A549 treated with GW870086 at 1 μM for 4 hours (cell line): ENCODE data around the gene POLR2A. TPM values are rescaled to one million over a fixed set of nuclear protein-coding genes. Genes with fewer than 3 reads are reported as not detected.

Source experiments
- total RNA-seq: library from RNA; stranded (reverse); fragments of 200-300 nt; extraction: Qiagen RNA extraction; gene quantifications from 5 replicates; pipeline ENCODE4 v1.2.3, GENCODE V29; 2022; ENCODE audit warnings: low read depth

POLR2A gene
- 63.4 to 76.8 TPM (median 71.8 TPM) in 5 replicates for total RNA-seq

DNA sequence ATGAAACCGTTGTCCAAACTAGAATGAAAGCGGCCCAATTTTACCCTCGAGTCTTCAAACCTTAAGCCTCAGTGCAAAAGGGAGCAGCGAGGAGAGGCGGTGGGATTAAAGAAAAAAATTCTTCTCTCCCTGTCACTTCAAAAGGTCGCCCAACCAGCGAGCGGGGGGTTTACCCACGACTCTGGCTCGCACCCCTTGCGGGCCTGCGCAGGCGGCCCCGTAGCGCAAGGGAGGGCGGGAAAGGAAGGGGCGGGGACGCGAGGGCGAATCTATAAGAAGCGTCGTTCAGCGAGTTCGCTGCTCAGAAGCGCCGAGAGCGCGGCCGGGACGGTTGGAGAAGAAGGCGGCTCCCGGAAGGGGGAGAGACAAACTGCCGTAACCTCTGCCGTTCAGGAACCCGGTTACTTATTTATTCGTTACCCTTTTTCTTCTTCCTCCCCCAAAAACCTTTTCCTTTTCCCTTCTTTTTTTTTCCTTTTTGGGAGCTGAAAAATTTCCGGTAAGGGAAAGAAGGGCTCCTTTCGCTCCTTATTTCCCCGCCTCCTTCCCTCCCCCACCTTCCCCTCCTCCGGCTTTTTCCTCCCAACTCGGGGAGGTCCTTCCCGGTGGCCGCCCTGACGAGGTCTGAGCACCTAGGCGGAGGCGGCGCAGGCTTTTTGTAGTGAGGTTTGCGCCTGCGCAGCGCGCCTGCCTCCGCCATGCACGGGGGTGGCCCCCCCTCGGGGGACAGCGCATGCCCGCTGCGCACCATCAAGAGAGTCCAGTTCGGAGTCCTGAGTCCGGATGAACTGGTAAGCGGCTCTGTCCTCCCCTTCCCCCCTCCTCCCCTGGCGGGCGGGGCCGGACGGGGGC lies at the start of gene POLR2A:
TSS of gene POLR2A (plus strand) at position 300 of the 852 bp plus-strand sequence.

DNA sequence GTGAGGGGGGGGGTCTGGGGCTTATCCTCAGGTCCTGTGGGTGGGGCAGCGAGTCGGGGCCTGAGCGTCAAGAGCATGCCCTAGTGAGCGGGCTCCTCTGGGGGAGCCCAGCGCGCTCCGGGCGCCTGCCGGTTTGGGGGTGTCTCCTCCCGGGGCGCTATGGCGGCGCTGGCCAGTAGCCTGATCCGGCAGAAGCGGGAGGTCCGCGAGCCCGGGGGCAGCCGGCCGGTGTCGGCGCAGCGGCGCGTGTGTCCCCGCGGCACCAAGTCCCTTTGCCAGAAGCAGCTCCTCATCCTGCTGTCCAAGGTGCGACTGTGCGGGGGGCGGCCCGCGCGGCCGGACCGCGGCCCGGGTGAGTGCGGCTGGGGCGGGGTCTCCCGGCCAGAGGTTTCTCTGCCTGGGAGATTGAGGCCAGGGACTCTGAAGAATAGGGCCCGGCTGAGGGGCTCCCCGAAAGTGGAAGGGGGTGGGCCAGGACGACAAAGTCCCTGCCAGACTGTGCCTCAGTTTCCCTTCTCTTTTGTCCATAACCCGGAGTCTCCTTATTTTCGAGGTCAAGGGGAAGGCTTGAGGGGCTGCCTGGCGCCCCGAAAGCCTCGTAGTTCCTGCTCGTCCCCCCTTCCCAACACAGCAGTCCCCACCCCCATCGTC lies 44.6 kb upstream of the POLR2A start, which contains the start of gene FGF11:
TSS of gene FGF11 (plus strand) at position 51 of the 651 bp plus-strand sequence. CDS start at position 160, 109 bp downstream.

DNA sequence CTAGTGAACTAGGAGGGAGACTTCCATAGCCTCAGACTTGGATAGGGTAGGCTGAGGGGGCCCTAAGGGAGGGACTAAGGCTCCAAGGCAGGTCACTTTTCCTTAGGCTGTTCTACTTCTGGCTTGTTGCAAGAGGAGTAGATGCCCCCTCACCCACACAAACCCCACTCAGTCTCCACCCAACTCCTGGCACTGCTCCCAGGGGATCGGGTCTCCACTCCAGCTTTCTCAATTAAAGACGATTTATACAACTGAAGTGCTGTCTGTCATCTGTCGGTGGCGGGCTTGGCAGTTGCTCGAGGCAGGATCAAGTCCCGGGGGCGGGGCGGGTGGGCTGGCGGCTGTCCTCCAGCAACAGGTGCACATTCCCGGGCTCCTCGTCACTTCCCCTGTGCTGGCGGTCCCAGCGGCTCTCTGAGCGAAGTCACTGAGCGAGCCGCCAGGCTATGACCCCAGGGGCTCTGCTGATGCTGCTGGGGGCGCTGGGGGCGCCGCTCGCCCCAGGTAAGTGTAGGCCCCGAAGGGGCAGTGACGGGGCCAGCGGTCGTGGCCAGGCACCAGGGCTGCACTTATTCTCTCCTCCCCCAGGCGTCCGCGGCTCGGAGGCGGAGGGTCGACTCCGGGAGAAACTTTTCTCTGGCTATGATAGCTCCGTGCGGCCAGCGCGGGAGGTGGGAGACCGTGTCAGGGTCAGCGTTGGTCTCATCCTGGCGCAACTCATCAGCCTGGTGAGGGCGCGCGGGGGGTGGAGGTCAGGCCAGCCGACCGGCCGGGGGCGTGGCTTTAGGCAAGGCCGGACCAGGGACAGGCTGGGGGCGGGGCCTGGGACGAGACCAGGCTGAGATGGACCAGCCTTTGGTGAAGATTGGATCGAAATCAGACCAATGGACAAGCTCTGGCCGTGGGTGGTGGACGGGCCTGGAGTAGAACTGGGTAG lies 39.2 kb upstream of the POLR2A start, which contains the start of gene CHRNB1:
TSS of gene CHRNB1 (plus strand) at position 380 of the 937 bp plus-strand sequence. CDS start at position 447, 67 bp downstream.

DNA sequence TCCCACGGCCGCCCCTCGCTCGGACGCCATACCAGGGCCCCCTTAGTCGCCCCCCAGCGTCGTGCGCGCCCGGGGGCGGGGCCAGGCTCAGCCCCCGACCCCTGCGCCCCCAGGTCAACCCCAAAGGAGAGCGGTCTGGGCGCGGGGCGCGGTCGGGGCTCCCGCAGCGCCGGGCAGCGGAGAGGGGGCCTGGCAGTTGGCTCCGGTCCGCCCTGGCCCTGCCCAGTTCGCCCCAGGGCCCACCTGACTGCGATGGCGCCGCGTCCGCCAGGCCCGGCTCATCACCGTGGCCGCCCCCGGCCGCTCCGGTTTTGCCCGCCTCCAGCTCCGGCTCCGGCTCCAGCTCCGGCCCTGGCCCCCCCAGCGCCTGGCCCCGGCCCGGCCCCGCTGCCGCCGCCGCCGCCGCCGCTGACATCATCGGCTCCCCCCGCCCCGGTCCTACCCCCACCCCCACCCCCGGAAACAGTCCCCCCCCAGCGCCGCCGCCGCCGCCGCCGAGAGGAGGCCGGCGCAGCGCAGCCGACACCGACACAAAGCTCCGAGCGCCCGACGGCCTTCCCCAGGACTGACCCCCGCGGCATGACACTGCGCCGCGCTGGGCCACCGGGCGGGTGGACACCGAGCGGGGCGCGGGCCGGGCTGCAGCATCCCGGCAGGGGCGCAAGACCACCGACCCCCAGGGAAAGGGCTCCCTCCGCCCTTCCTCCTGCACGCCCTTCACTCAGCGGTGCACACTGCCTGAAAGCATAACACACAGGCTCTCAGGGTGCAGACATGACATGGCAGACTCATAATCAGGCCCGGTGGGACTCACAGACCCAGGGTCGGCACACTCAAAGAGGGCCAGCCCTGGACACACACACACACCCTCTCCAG lies 4.7 kb upstream of the POLR2A start, which contains the start of gene ZBTB4:
TSS of gene ZBTB4 (minus strand) at position 419 of the 876 bp plus-strand sequence. CDS start 12,830 bp downstream, outside the sequence.

DNA sequence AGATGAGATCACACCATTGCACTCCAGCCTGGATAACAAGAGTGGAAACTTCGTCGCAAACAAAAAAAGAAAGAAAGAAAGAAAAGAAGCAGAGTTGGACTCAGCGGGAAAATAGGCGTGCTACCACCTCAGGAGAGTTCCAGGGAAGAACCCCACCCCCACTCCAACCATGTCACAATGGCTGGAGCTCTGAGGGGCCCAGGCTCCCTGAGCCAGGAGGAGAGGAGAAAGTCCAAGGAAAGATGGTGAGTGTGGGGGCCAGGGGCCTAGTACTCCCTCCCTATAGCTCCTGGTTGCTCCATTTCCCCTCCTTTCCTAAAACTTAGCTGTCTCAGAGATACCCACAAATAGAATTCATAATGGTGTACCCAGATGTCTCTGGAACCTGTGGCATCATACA lies 2.9 kb upstream of the POLR2A start, which contains the start of gene SLC35G6:
TSS of gene SLC35G6 (plus strand) at position 172 of the 400 bp plus-strand sequence. CDS start at position 243, 71 bp downstream.

DNA sequence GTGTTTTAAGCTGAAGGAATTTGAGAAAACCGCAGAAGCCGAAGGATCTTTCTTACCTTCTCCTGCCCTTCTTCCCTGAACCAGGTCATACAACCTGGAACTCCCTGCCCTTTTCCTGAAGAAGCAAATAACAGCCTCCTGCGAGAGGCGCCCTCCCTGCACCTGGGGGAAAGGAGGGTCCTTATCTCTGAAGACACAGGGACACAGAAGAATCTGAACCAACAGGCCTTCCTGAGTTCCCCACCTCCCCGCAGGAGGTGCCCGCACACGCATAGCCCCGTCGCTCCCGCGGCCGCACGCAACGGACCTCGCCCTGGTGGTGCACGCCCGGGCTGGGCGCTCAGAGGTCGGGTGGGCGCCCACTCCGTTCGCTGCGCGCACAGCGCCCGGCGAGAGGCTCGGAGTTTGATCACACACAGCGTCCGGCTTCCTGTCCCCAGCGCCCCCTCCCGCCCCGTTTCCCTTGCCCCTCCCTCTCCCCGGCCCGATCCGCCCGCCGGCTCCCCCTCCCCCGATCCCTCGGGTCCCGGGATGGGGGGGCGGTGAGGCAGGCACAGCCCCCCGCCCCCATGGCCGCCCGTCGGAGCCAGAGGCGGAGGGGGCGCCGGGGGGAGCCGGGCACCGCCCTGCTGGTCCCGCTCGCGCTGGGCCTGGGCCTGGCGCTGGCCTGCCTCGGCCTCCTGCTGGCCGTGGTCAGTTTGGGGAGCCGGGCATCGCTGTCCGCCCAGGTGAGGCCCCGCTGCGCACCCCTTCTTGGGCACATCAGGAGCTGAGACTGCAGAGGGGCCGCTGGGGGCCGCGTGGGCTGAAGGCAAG lies 64.6 kb downstream of the POLR2A start, which contains the start of gene TNFSF12:
TSS of gene TNFSF12 (plus strand) at position 474 of the 816 bp plus-strand sequence. CDS start at position 570, 96 bp downstream.

Other genes starting within 250 kb of the POLR2A start
- gene DVL2, start 249.8 kb upstream of the POLR2A start, total RNA-seq: 31.8 to 38.4 TPM (median 37.3 TPM) in 5 replicates
- 80.8 to 113 TPM (median 94.7 TPM) in 5 replicates for gene PHF23, start 244.9 kb upstream of the POLR2A start, total RNA-seq
- 629 to 795 TPM (median 688 TPM) in 5 replicates for gene GABARAP, start 241.9 kb upstream of the POLR2A start, total RNA-seq
- gene CTDNEP1, start 232.6 kb upstream of the POLR2A start, total RNA-seq: 209 to 247 TPM (median 236 TPM) in 5 replicates
- 124 to 134 TPM (median 126 TPM) in 5 replicates for gene ELP5, start 232.2 kb upstream of the POLR2A start, total RNA-seq
- 1.7 to 2.5 TPM (median 2.1 TPM) in 5 replicates for gene CLDN7, start 221.9 kb upstream of the POLR2A start, total RNA-seq
- 0.17 to 0.64 TPM (median 0.45 TPM) in 5 replicates for gene SLC2A4, start 202.6 kb upstream of the POLR2A start, total RNA-seq
- gene YBX2, start 189.7 kb upstream of the POLR2A start, total RNA-seq: 0.22 to 0.91 TPM (median 0.52 TPM) in 5 replicates
- 1,622 to 1,789 TPM (median 1,677 TPM) in 5 replicates for gene EIF5A, start 176.7 kb upstream of the POLR2A start, total RNA-seq
- 84.7 to 101 TPM (median 95.3 TPM) in 5 replicates for gene GPS2, start 169.0 kb upstream of the POLR2A start, total RNA-seq
- gene NEURL4, start 155.0 kb upstream of the POLR2A start, total RNA-seq: 25.3 to 31.6 TPM (median 30.1 TPM) in 5 replicates
- 1.7 to 5.4 TPM (median 3.1 TPM) in 5 replicates for gene ACAP1, start 147.8 kb upstream of the POLR2A start, total RNA-seq
- 9.4 to 13.4 TPM (median 10.7 TPM) in 5 replicates for gene KCTD11, start 132.2 kb upstream of the POLR2A start, total RNA-seq
- gene TMEM95, start 129.2 kb upstream of the POLR2A start, total RNA-seq: not detected in 5 replicates
- 1.4 to 2.0 TPM (median 1.5 TPM) in 5 replicates for gene TNK1, start 103.3 kb upstream of the POLR2A start, total RNA-seq
- 38.1 to 44.3 TPM (median 41.3 TPM) in 5 replicates for gene PLSCR3, start 89.8 kb upstream of the POLR2A start, total RNA-seq
- 202 to 227 TPM (median 216 TPM) in 5 replicates for gene TMEM256, start 80.3 kb upstream of the POLR2A start, total RNA-seq
- 13.2 to 18.5 TPM (median 17.1 TPM) in 5 replicates for gene NLGN2, start 76.5 kb upstream of the POLR2A start, total RNA-seq
- gene SPEM1, start 64.0 kb upstream of the POLR2A start, total RNA-seq: 0.14 TPM in 1 of 5 replicates, not detected in the others
- gene SPEM2, start 58.8 kb upstream of the POLR2A start, total RNA-seq: 0.14 TPM in 1 of 5 replicates, not detected in the others
- gene SPEM3, start 55.5 kb upstream of the POLR2A start, total RNA-seq: not detected in 5 replicates
- 10.2 to 13.7 TPM (median 12.1 TPM) in 5 replicates for gene TMEM102, start 48.9 kb upstream of the POLR2A start, total RNA-seq
- gene FGF11, start 44.9 kb upstream of the POLR2A start, total RNA-seq: 0.43 to 1.3 TPM (median 1.1 TPM) in 5 replicates
- 7.3 to 11.0 TPM (median 9.1 TPM) in 5 replicates for gene CHRNB1, start 39.3 kb upstream of the POLR2A start, total RNA-seq
- 18.5 to 23.4 TPM (median 22.7 TPM) in 5 replicates for gene ZBTB4, start 4.7 kb upstream of the POLR2A start, total RNA-seq
- gene SLC35G6, start 2.9 kb upstream of the POLR2A start, total RNA-seq: not detected in 5 replicates
- 9.1 to 12.2 TPM (median 10.8 TPM) in 5 replicates for gene TNFSF12, start 64.7 kb downstream of the POLR2A start, total RNA-seq
- 0.37 to 1.1 TPM (median 0.87 TPM) in 5 replicates for gene TNFSF13, start 74.4 kb downstream of the POLR2A start, total RNA-seq
- gene SENP3, start 77.6 kb downstream of the POLR2A start, total RNA-seq: 85.2 to 101 TPM (median 93.8 TPM) in 5 replicates
- 25.6 to 35.0 TPM (median 28.2 TPM) in 5 replicates for gene CD68, start 95.3 kb downstream of the POLR2A start, total RNA-seq
- gene MPDU1, start 99.5 kb downstream of the POLR2A start, total RNA-seq: 112 to 145 TPM (median 126 TPM) in 5 replicates
- 0.13 to 0.30 TPM (median 0.14 TPM) in 5 replicates for gene SOX15, start 105.7 kb downstream of the POLR2A start, total RNA-seq
- gene FXR2, start 130.5 kb downstream of the POLR2A start, total RNA-seq: 44.0 to 59.8 TPM (median 56.2 TPM) in 5 replicates
- gene SAT2, start 143.5 kb downstream of the POLR2A start, total RNA-seq: 65.1 to 91.4 TPM (median 81.4 TPM) in 5 replicates
- 0.29 to 1.1 TPM (median 0.42 TPM) in 5 replicates for gene SHBG, start 145.8 kb downstream of the POLR2A start, total RNA-seq
- 0.12 to 0.42 TPM (median 0.26 TPM) in 5 replicates for gene ATP1B2, start 166.6 kb downstream of the POLR2A start, total RNA-seq
- gene TP53, start 203.1 kb downstream of the POLR2A start, total RNA-seq: 38.4 to 46.5 TPM (median 42.3 TPM) in 5 replicates
- 29.3 to 48.6 TPM (median 40.8 TPM) in 5 replicates for gene WRAP53, start 204.1 kb downstream of the POLR2A start, total RNA-seq
- gene EFNB3, start 220.8 kb downstream of the POLR2A start, total RNA-seq: 1.3 to 1.6 TPM (median 1.5 TPM) in 5 replicates
- gene DNAH2, start 233.4 kb downstream of the POLR2A start, total RNA-seq: 0.01 to 0.10 TPM (median 0.05 TPM) in 4 of 5 replicates, not detected in the other